Measurements from ENCODE around the gene TENT4B. TPM values are rescaled to one million over a fixed set of nuclear protein-coding genes. Genes with fewer than 3 reads are reported as not detected.

TENT4B gene
- total and polyA plus RNA-seq, 2 experiments from 2014 or later, result 6.2 to 15.0 TPM

GRCh38 chr16:50210266-50211038 is 57.3 kb downstream of the TENT4B start:
- H3K4me3 ChIP-seq, result no peak overlapping the region
- peak overlapping the region; percentile 78 for H3K27ac ChIP-seq

GRCh38 chr16:50213939-50214519 is 60.9 kb downstream of the TENT4B start:
- Histone ChIP-seq H3K27me3 (no peaks in the 10 kb centered on the region), H3K27ac (no peak overlapping the region), H3K4me3 (no peak overlapping the region), H3K4me1 (ENCODE audit: low read depth) (peaks cover 19% of the 10 kb centered on the region), H3K9me3 (ENCODE audit: low read depth) (no peaks in the 10 kb centered on the region), H3K36me3 (peaks cover 31% of the 10 kb centered on the region)
- peak; percentile 65 for TF ChIP-seq CTCF (IDR thresholded peaks at IDR 0.05; ENCODE audit: low read depth, low read length)
- peak; percentile 32 to 67 for DNase-seq (ENCODE audit: low read depth in 1 of 2, low spot score in 1 of 2)

More at GRCh38 chr16:50210266-50211038, 57.3 kb downstream of the TENT4B start:
- DNase-seq (ENCODE audit: low read depth in 1 of 2, low spot score in 1 of 2), result peak; percentile 89 to 96
- peak; percentile 84 for TF ChIP-seq CTCF (IDR thresholded peaks at IDR 0.05; ENCODE audit: low read depth, low read length)
- Histone ChIP-seq H3K4me1 (ENCODE audit: low read depth) (peaks cover 37% of the 10 kb centered on the region), H3K27me3 (no peaks in the 10 kb centered on the region), H3K9me3 (ENCODE audit: low read depth) (no peaks in the 10 kb centered on the region), H3K36me3 (peaks cover 12% of the 10 kb centered on the region)

- no peaks in the 10 kb centered on the region for H3K27me3 ChIP-seq
- H3K4me1 ChIP-seq (ENCODE audit: low read depth), result peaks cover 4% of the 10 kb centered on the region
- no peak overlapping the region for H3K27ac ChIP-seq
- DNase-seq (ENCODE audit: low read depth in 1 of 2, low spot score in 1 of 2), result no peak
- H3K36me3 ChIP-seq, result peaks cover 34% of the 10 kb centered on the region
- no peaks in the 10 kb centered on the region for H3K9me3 ChIP-seq (ENCODE audit: low read depth)
- no peak for TF ChIP-seq CTCF (IDR thresholded peaks at IDR 0.05; ENCODE audit: low read depth, low read length)
- H3K4me3 ChIP-seq, result no peak overlapping the region
These were observed 62.6 kb downstream of the TENT4B start for GRCh38 chr16:50215680-50216079.

GRCh38 chr16:50216231-50216630 is 63.1 kb downstream of the TENT4B start:
- H3K36me3 ChIP-seq, result peaks cover 34% of the 10 kb centered on the region
- H3K4me3 ChIP-seq, result no peak overlapping the region
- H3K4me1 ChIP-seq (ENCODE audit: low read depth), result no peaks in the 10 kb centered on the region
- no peaks in the 10 kb centered on the region for H3K27me3 ChIP-seq
- no peak for DNase-seq (ENCODE audit: low read depth in 1 of 2, low spot score in 1 of 2)
- no peaks in the 10 kb centered on the region for H3K9me3 ChIP-seq (ENCODE audit: low read depth)
- TF ChIP-seq CTCF (IDR thresholded peaks at IDR 0.05; ENCODE audit: low read depth, low read length), result no peak
- no peak overlapping the region for H3K27ac ChIP-seq

GRCh38 chr16:50219402-50219975 is 66.4 kb downstream of the TENT4B start:
- no peak for TF ChIP-seq CTCF (IDR thresholded peaks at IDR 0.05; ENCODE audit: low read depth, low read length)
- Histone ChIP-seq H3K9me3 (ENCODE audit: low read depth) (no peaks in the 10 kb centered on the region), H3K4me1 (ENCODE audit: low read depth) (no peaks in the 10 kb centered on the region), H3K27ac (no peak overlapping the region), H3K4me3 (no peak overlapping the region), H3K36me3 (peaks cover 36% of the 10 kb centered on the region), H3K27me3 (no peaks in the 10 kb centered on the region)
- no peak for DNase-seq (ENCODE audit: low read depth in 1 of 2, low spot score in 1 of 2)
